Ascending aorta (tissue), 2 donors: ENCODE data around the gene NTSR2. TPM values are rescaled to one million over a fixed set of nuclear protein-coding genes. Genes with fewer than 3 reads are reported as not detected.

Experiments
- DNase-seq, 2 donors: peaks; one replicate each; pipeline ENCODE4 v3.0.0-alpha.2; 2019; ENCODE audit warnings: low spot score in 2 of 2
- H3K27ac ChIP-seq, 2 donors: fragments of 200-600 bp; sonication (generic); one replicate each; pipeline ENCODE4 v1.5.1; 2016 to 2017; ENCODE audit warnings: mild to moderate bottlenecking in 1 of 2
- H3K27me3 ChIP-seq: fragments of 200-600 bp; sonication (generic); one replicate; pipeline ENCODE4 v1.5.1; 2017
- H3K36me3 ChIP-seq, 2 donors: fragments of 200-600 bp; sonication (generic); one replicate each; pipeline ENCODE4 v1.5.1; 2016
- H3K4me1 ChIP-seq, 2 donors: fragments of 200-600 bp; sonication (generic); one replicate each; pipeline ENCODE4 v1.5.1; 2016 to 2017; ENCODE audit warnings: mild to moderate bottlenecking in 1 of 2
- H3K4me3 ChIP-seq, 2 donors: fragments of 200-600 bp; sonication (generic); one replicate each; pipeline ENCODE4 v1.5.1; 2016 to 2017; ENCODE audit warnings: mild to moderate bottlenecking in 1 of 2
- H3K9me3 ChIP-seq, 2 donors: fragments of 200-600 bp; sonication (generic); one replicate each; pipeline ENCODE4 v1.5.1; 2016
- intact Hi-C: fragments of 100-400 bp; cut with DNase I; formaldehyde crosslinking; loops from one replicate; pipeline ENCODE4 v1.15.1; 2023
- total RNA-seq: library from RNA; depleted of rRNA; stranded (reverse); fragments of >200 nt; gene quantifications from one replicate; pipeline ENCODE4 v1.1.0, GENCODE V29; 2016
- TF ChIP-seq, protein P1 (sequence below), 3 experiments: fragments of 200-600 bp in 2 of 3; fragments of 450-650 bp in 1 of 3; sonication (generic) in 2 of 3; IDR thresholded peaks; one replicate each; pipeline ENCODE4 v1.5.1; 2016 to 2019; ENCODE audit warnings: antibody characterized with exemption in 3 of 3, mild to moderate bottlenecking in 1 of 3, moderate library complexity in 1 of 3

The NTSR2 gene
- total RNA-seq, 1 donor from 2014 or later, result not detected

DNA sequence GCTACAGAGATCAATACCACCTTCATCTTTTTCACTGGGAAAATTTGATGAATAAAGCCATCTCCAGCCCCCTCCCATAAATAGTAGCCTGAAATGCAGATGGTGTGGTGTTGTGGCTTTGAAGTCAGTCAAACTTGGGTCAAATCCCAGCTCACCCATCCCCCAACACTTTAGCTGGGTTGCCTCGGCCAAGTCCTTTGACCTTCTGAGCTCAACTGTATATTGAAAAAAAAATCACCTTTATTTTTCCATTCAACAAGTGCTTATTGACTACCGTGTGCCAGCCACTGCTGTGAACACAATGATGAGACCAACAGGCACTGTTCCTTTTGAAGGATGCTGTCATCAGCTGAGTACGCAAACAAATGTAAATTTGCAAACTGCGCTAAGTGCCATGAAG, 35.1 kb upstream of the NTSR2 start:
- Histone ChIP-seq H3K27me3 (no peaks in the 10 kb centered on the region), H3K4me3 (no peak overlapping the region), H3K9me3 (no peaks in the 10 kb centered on the region), H3K4me1 (no peaks in the 10 kb centered on the region), H3K36me3 (no peaks in the 10 kb centered on the region), H3K27ac (no peak overlapping the region)
- intact Hi-C loops, result no loop called here
- no peak for DNase-seq
- TF ChIP-seq, protein P1, sequence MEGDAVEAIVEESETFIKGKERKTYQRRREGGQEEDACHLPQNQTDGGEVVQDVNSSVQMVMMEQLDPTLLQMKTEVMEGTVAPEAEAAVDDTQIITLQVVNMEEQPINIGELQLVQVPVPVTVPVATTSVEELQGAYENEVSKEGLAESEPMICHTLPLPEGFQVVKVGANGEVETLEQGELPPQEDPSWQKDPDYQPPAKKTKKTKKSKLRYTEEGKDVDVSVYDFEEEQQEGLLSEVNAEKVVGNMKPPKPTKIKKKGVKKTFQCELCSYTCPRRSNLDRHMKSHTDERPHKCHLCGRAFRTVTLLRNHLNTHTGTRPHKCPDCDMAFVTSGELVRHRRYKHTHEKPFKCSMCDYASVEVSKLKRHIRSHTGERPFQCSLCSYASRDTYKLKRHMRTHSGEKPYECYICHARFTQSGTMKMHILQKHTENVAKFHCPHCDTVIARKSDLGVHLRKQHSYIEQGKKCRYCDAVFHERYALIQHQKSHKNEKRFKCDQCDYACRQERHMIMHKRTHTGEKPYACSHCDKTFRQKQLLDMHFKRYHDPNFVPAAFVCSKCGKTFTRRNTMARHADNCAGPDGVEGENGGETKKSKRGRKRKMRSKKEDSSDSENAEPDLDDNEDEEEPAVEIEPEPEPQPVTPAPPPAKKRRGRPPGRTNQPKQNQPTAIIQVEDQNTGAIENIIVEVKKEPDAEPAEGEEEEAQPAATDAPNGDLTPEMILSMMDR (IDR thresholded peaks at IDR 0.05), result no peak

DNA sequence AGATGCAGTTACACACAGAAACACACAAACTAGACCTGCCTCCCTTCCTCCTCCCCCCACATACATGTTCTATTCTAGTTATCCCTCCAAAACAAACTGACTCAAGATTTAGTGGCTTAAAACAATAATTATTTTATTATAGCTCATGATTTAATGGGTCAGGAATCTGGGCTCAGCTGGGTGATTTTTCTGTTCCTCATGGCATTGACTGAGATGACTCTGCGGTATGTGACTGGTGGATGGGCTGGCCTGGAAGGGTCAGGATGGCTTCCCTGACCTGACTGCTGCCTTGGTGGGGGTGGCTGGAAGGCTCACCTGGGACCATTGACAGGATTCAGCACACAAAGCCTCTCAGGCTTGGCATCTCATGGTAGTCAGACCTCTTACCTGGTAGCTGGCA, 33.7 kb upstream of the NTSR2 start:
- intact Hi-C loops, result no loop called here
- H3K4me1 ChIP-seq, result no peaks in the 10 kb centered on the region
- H3K4me3 ChIP-seq, result no peak overlapping the region
- H3K36me3 ChIP-seq, result no peaks in the 10 kb centered on the region
- DNase-seq, result no peak
- no peaks in the 10 kb centered on the region for H3K27me3 ChIP-seq
- TF ChIP-seq, protein P1 (IDR thresholded peaks at IDR 0.05), result no peak
- no peaks in the 10 kb centered on the region for H3K9me3 ChIP-seq
- H3K27ac ChIP-seq, result no peak overlapping the region

GRCh38 chr2:11702946-11703345, 33.0 kb upstream of the NTSR2 start:
- TF ChIP-seq, protein P1 (IDR thresholded peaks at IDR 0.05), result no peak
- intact Hi-C loops, result no loop called here
- H3K27ac ChIP-seq, result no peak overlapping the region
- H3K27me3 ChIP-seq, result no peaks in the 10 kb centered on the region
- H3K9me3 ChIP-seq, result no peaks in the 10 kb centered on the region
- no peaks in the 10 kb centered on the region for H3K36me3 ChIP-seq
- no peak overlapping the region for H3K4me3 ChIP-seq
- H3K4me1 ChIP-seq, result peaks cover 1% of the 10 kb centered on the region in 2 donors
- no peak for DNase-seq

DNA sequence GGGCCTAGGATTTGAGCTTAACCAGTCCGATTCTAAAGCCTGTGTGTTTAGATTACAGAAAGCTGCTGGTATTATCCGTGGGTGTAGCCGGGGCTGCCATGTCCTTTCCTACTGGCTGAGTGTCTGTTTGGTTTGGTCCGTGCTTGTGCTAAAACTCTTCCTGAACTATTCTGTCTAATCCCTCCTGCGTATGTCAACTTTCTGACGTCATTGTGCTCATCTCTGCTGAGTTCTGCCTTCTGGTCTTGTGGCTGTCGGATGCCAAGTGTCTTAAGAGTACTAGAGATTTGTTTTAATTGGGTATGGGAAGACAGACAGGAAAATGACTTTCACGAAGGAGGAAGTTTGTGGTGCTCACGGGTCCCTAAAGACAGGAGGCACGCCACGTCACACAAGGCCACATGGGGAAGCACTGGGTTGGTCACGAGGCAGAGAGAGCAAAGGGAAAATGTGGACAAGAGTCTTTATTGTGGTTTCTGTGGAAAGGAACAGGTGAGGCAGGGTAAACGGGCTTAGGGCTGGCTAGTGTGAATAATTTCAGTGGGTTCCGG, 31.8 kb upstream of the NTSR2 start:
- Histone ChIP-seq H3K9me3 (no peaks in the 10 kb centered on the region), H3K4me3 (no peak overlapping the region), H3K36me3 (no peaks in the 10 kb centered on the region), H3K27ac (no peak overlapping the region), H3K27me3 (no peaks in the 10 kb centered on the region), H3K4me1 (peaks cover 10 to 11% of the 10 kb centered on the region in 2 donors)
- TF ChIP-seq, protein P1 (IDR thresholded peaks at IDR 0.05), result no peak
- intact Hi-C loops, result no loop called here
- DNase-seq, result peak in 1 of 2 donors; percentile 38

DNA sequence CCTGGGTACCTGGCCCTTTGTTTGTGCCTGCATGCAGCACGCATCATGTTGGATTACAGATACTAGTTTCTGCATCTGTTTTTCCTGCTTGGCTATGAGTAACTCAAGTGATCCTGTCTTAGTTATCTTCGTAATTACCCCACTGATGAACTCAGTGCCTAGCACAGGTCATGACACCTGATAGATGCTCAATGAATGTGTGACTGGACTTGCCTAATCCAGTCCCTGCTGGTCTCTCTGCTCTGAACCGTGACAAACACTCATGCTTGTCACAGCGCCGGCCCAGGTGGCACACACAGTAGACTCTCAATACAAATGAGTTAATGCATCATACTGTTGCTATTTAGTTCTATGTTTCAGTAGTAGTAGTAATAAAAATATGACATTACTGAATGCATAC, 31.2 kb upstream of the NTSR2 start:
- no peaks in the 10 kb centered on the region for H3K9me3 ChIP-seq
- H3K4me1 ChIP-seq, result peaks cover 12 to 17% of the 10 kb centered on the region in 2 donors
- H3K36me3 ChIP-seq, result no peaks in the 10 kb centered on the region
- intact Hi-C loops, result no loop called here
- no peak overlapping the region for H3K27ac ChIP-seq
- H3K4me3 ChIP-seq, result no peak overlapping the region
- no peaks in the 10 kb centered on the region for H3K27me3 ChIP-seq
- DNase-seq, result no peak
- TF ChIP-seq, protein P1 (IDR thresholded peaks at IDR 0.05), result no peak
